CD4-positive, alpha-beta memory T cell (primary cell): ENCODE results near the gene SLCO3A1. TPM values are rescaled to one million over a fixed set of nuclear protein-coding genes. Genes with fewer than 3 reads are reported as not detected.

Experiments
- CTCF ChIA-PET: fragments of 350-600 bp; sonication (Branson Sonifier 250); formaldehyde crosslinking; loops from one replicate; lab custom pipeline; 2021; ENCODE audit warnings: inconsistent platforms; ENCODE audit not compliant: partially characterized antibody; lab: Charles Lee
- POLR2A ChIA-PET: fragments of 350-600 bp; sonication (Branson Sonifier 250); formaldehyde crosslinking; loops from one replicate; lab custom pipeline; 2021; ENCODE audit not compliant: partially characterized antibody; lab: Charles Lee
- DNase-seq, 5 donors: peaks; one replicate each; pipeline versions ENCODE4 v3.0.0 to v3.0.0-alpha.2; 2020 to 2022; ENCODE audit warnings: mixed read lengths in 1 of 5
- H3K27ac ChIP-seq: one replicate; pipeline ENCODE4 v1.7.0; 2013; ENCODE audit warnings: low read depth, low read length
- H3K27me3 ChIP-seq: 2 replicates; pipeline ENCODE4 v1.7.0; 2013; ENCODE audit warnings: mild to moderate bottlenecking, low read length, moderate library complexity; ENCODE audit not compliant: insufficient read depth
- H3K36me3 ChIP-seq: 2 replicates; pipeline ENCODE4 v1.7.0; 2013; ENCODE audit warnings: mild to moderate bottlenecking, low read length, moderate library complexity; ENCODE audit not compliant: insufficient read depth
- H3K4me1 ChIP-seq: 2 replicates; pipeline ENCODE4 v1.7.0; 2013; ENCODE audit warnings: mild to moderate bottlenecking, low read length, moderate library complexity; ENCODE audit not compliant: insufficient read depth
- H3K4me3 ChIP-seq, 2 donors: one replicate each; pipeline ENCODE4 v1.7.0; 2013; ENCODE audit warnings: low read length in 2 of 2, mild to moderate bottlenecking in 1 of 2
- H3K9me3 ChIP-seq, 2 donors: one replicate each; pipeline ENCODE4 v1.7.0; 2013; ENCODE audit warnings: low read length in 2 of 2, control low read depth in 1 of 2; ENCODE audit not compliant: control insufficient read depth in 1 of 2
- H3K27ac Mint-ChIP-seq, 7 donors: one replicate each; pipeline ENCODE4 v1.8.0; 2020 to 2021; ENCODE audit warnings: mixed read lengths in 7 of 7, mild to moderate bottlenecking in 6 of 7, inconsistent platforms in 3 of 7, moderate library complexity in 3 of 7
- H3K27me3 Mint-ChIP-seq, 2 donors: one replicate each; pipeline ENCODE4 v1.8.0; 2020 to 2021; ENCODE audit warnings: mixed read lengths in 2 of 2
- H3K36me3 Mint-ChIP-seq, 2 donors: one replicate each; pipeline ENCODE4 v1.8.0; 2020 to 2021; ENCODE audit warnings: mixed read lengths in 2 of 2, inconsistent platforms in 1 of 2, mild to moderate bottlenecking in 1 of 2
- H3K4me1 Mint-ChIP-seq, 4 donors: one replicate each; pipeline ENCODE4 v1.8.0; 2020 to 2021; ENCODE audit warnings: mixed read lengths in 4 of 4, mild to moderate bottlenecking in 1 of 4
- H3K4me3 Mint-ChIP-seq, 8 donors: one replicate each; pipeline ENCODE4 v1.8.0; 2020 to 2021; ENCODE audit warnings: mixed read lengths in 8 of 8, mild to moderate bottlenecking in 7 of 8, moderate library complexity in 6 of 8, inconsistent platforms in 3 of 8
- H3K9me3 Mint-ChIP-seq, 8 donors: one replicate each; pipeline ENCODE4 v1.8.0; 2020 to 2021; ENCODE audit warnings: mixed read lengths in 8 of 8, mild to moderate bottlenecking in 5 of 8, inconsistent platforms in 3 of 8, moderate library complexity in 1 of 8
- intact Hi-C: fragments of 100-400 bp; cut with micrococcal nuclease; formaldehyde crosslinking; loops from one replicate; pipeline ENCODE4 v1.15.1; 2023
- polyA plus RNA-seq, 2 donors: library from polyadenylated mRNA; unstranded; fragments of 300-500 nt; fragmentation: Illumina TruSeq; gene quantifications; one replicate each; pipeline ENCODE4 v1.2.3, GENCODE V29; 2021
- total RNA-seq, 2 experiments: library from RNA; stranded (reverse); gene quantifications; one replicate each; pipeline ENCODE4 v1.2.3, GENCODE V29; 2021

The SLCO3A1 gene
- total and polyA plus RNA-seq, 4 experiments from 2014 or later: 30.9 to 61.3 (median 31.9) TPM

DNA sequence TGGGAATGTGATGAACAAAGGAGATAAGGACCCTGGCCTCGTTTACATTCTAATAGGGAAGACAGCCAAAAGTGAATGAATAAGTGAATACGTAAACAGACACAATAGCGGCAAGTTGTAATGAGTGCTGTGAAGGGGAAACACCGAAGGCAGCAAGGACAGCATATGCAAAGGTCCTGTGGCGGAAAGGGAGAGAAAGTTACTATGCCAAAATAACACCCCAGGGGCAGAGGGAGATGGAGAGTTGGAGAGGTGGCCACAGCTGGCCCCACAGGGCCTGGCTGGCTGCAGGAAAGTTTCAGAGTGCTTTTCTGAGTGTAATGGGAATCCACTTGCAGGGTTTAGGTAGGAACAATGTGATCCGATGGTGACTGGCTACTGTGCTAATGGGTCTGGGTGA lies 91.9 kb downstream of the SLCO3A1 start:
- Mint-ChIP-seq H3K9me3 (no peaks in the 10 kb centered on the region), H3K36me3 (no peaks in the 10 kb centered on the region), H3K4me3 (no peak overlapping the region), H3K4me1 (peaks cover 56 to 93% (median 72%) of the 10 kb centered on the region in 4 donors), H3K27me3 (no peaks in the 10 kb centered on the region), H3K27ac (peak overlapping the region in 2 of 7 donors; percentile 4 to 56)
- Histone ChIP-seq H3K27ac (no peak overlapping the region), H3K27me3 (no peaks in the 10 kb centered on the region), H3K36me3 (no peaks in the 10 kb centered on the region), H3K4me1 (peaks cover 50% of the 10 kb centered on the region), H3K9me3 (no peaks in the 10 kb centered on the region), H3K4me3 (no peak overlapping the region)
- intact Hi-C loops: no loop called here
- CTCF ChIA-PET: interaction anchor here (1.3 kb wide), 1 partner anchor 239 kb away, joined by 3 read pairs; no protein-coding TSS in a partner anchor
- no peak for DNase-seq
- POLR2A ChIA-PET: no interaction called here

DNA sequence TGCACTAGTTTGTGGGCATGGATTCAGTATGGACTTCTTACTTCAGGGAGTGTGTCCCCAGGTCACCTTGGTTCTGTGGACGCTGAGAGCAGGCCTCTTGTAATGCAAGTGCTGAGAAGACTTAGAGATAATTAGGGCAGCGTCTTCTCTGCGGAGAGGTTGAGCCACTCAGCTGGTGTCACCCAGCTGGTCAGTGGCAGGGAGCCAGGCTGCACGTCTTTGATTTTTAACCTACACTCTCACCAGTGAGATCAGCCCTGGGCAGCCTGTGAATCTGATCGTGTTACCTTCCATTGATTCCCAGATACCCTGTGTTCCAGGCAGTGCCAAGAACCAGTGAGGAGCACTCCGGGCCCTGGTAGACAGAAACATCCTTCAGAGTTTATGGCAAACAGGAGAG lies 92.6 kb downstream of the SLCO3A1 start:
- no peaks in the 10 kb centered on the region for H3K27me3 Mint-ChIP-seq
- intact Hi-C loops: no loop called here
- ChIA-PET POLR2A (no interaction called here), CTCF (no interaction called here)
- H3K27ac ChIP-seq: no peak overlapping the region
- peak overlapping the region in 1 of 8 donors; percentile 23 for H3K4me3 Mint-ChIP-seq
- no peaks in the 10 kb centered on the region for H3K36me3 Mint-ChIP-seq
- H3K4me1 ChIP-seq: peaks cover 48% of the 10 kb centered on the region
- no peaks in the 10 kb centered on the region for H3K27me3 ChIP-seq
- no peak for DNase-seq
- no peaks in the 10 kb centered on the region for H3K9me3 Mint-ChIP-seq
- H3K36me3 ChIP-seq: no peaks in the 10 kb centered on the region
- no peaks in the 10 kb centered on the region for H3K9me3 ChIP-seq
- H3K4me1 Mint-ChIP-seq: peaks cover 56 to 93% (median 74%) of the 10 kb centered on the region in 4 donors
- peak overlapping the region in 2 of 7 donors; percentile 15 to 31 for H3K27ac Mint-ChIP-seq
- H3K4me3 ChIP-seq: no peak overlapping the region

DNA sequence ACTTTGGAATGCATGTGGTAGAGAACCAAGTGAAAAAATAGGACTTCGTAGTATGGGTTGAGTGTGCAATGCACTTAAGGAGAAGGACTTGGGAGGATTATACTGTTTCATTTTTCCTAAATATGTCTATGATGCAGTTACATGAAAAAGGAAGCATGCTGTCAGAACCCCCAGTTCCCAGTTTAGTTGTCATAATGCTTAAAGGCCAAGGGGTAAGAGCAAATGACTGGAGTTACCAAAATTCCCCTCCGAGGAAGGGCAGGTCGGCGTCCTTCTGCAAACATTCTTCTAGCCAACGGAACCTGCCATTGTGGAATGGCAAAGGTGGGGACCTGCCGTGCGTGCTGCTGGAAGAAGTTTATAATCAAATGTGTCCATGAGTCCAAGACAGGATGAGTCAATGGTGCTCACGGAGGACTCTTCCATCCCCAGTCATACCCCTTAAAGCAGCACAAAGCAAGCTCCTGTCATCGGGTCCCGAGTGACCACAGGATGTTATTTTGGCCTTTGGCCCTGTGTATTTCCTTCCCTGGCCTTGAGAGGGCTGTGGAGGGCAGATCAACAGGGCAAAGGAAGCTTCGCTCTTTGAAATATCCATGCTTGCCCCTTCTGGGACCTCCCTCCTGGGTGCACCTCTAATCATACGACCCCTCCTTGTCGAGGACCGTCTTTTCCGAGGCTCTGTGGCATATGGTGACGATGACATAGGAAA lies 93.2 kb downstream of the SLCO3A1 start:
- CTCF ChIA-PET: interaction anchor here (0.7 to 1.3 kb wide), 2 partner anchors 96 to 240 kb away, joined by 3 to 8 read pairs; no protein-coding TSS in a partner anchor
- H3K27ac Mint-ChIP-seq: peak overlapping the region in 3 of 7 donors; percentile 15 to 31 (median 26)
- intact Hi-C loops: no loop called here
- H3K27me3 ChIP-seq: no peaks in the 10 kb centered on the region
- no peak for DNase-seq
- peaks cover 49% of the 10 kb centered on the region for H3K4me1 ChIP-seq
- H3K9me3 Mint-ChIP-seq: no peaks in the 10 kb centered on the region
- no peak overlapping the region for H3K4me3 ChIP-seq
- H3K36me3 Mint-ChIP-seq: no peaks in the 10 kb centered on the region
- no peak overlapping the region for H3K27ac ChIP-seq
- H3K4me3 Mint-ChIP-seq: peak overlapping the region in 1 of 8 donors; percentile 6
- no peaks in the 10 kb centered on the region for H3K27me3 Mint-ChIP-seq
- H3K4me1 Mint-ChIP-seq: peaks cover 59 to 93% (median 77%) of the 10 kb centered on the region in 4 donors
- POLR2A ChIA-PET: no interaction called here
- H3K36me3 ChIP-seq: no peaks in the 10 kb centered on the region
- no peaks in the 10 kb centered on the region for H3K9me3 ChIP-seq

DNA sequence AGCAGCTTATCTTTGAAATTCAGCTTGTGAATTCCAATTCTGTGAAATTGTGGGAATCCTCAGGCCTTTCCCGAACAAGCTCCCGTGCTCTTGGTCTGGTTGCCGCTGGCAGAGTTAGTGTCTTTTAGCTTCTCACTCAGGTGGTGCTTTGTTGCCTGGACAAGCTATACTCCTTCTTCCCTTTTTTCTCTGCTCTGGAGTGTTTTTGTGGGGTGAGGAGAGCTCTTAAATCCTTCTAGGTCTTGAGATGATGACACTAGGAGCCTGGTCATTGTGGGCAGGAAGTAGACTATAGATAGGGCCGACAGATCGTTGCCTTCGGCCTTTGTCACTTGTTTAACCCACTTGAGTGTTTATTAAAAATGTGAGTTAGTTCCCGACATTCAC lies 93.8 kb downstream of the SLCO3A1 start:
- ChIA-PET POLR2A (no interaction called here), CTCF (interaction anchor here (0.7 to 1.3 kb wide), 2 partner anchors 96 to 241 kb away, joined by 3 to 8 read pairs; no protein-coding TSS in a partner anchor)

DNA sequence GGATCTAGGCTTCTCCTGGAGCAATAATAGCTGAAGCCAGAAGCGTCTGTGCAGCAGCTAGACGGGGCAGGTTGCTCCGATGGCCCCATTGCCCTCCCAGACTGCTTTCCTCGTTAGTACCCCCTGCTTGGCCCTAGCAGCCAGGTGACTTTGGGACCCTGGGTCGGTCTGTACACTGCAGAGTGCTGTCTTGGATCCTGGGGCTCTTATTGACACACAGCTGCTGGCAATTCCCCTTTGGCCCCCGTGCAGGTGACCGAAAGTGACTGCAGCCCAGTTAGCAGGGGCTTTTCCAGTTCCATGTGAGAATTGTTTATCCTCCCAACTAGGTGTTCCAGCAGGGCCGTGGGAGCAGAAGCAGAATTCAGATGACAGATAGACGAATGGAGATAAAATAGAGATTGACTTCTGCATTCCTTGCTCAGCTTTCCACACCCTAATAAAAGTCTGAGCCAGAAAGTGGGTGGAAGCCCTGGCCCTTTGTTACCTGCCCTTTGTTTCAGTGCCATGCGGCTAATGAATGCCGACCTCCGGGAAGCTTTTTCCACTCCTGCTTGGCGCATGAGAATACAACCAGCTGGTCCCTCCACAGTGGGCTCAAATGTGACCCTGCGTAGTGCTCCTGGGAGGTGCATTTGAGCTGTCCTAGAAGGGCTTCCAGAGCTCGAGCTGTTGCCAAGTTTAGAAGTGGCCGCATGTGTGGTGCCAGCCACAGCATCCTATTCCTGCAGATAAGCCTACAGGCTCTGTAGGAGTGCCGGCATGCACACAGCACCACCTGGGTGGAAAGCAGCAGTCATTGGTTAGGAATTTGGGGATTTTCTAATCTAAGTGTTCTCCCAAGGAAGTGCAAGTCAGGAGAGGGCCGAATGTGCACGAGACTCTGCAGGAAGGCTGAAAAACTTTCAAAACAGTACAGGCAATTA lies 94.4 kb downstream of the SLCO3A1 start:
- no peak overlapping the region for H3K27ac ChIP-seq
- H3K27me3 ChIP-seq: no peaks in the 10 kb centered on the region
- POLR2A ChIA-PET: no interaction called here
- no peak overlapping the region for H3K4me3 Mint-ChIP-seq
- CTCF ChIA-PET: interaction anchor here (0.7 to 1.3 kb wide), 2 partner anchors 97 to 241 kb away, joined by 3 to 8 read pairs; no protein-coding TSS in a partner anchor
- H3K4me1 Mint-ChIP-seq: peaks cover 64 to 93% (median 77%) of the 10 kb centered on the region in 4 donors
- no peaks in the 10 kb centered on the region for H3K9me3 ChIP-seq
- intact Hi-C loops: no loop called here
- peaks cover 49% of the 10 kb centered on the region for H3K4me1 ChIP-seq
- no peaks in the 10 kb centered on the region for H3K36me3 Mint-ChIP-seq
- no peaks in the 10 kb centered on the region for H3K27me3 Mint-ChIP-seq
- no peak overlapping the region for H3K4me3 ChIP-seq
- H3K27ac Mint-ChIP-seq: peak overlapping the region in 2 of 7 donors; percentile 19 to 85
- no peaks in the 10 kb centered on the region for H3K36me3 ChIP-seq
- no peak for DNase-seq
- H3K9me3 Mint-ChIP-seq: no peaks in the 10 kb centered on the region

More for the DNA sequence above, 93.8 kb downstream of the SLCO3A1 start:
- Histone ChIP-seq H3K4me3 (no peak overlapping the region), H3K36me3 (no peaks in the 10 kb centered on the region), H3K9me3 (no peaks in the 10 kb centered on the region), H3K27me3 (no peaks in the 10 kb centered on the region), H3K27ac (no peak overlapping the region), H3K4me1 (peaks cover 49% of the 10 kb centered on the region)
- intact Hi-C loops: no loop called here
- no peak for DNase-seq
- peaks cover 61 to 93% (median 77%) of the 10 kb centered on the region in 4 donors for H3K4me1 Mint-ChIP-seq
- no peaks in the 10 kb centered on the region for H3K27me3 Mint-ChIP-seq
- H3K27ac Mint-ChIP-seq: peak overlapping the region in 1 of 7 donors; percentile 19
- H3K4me3 Mint-ChIP-seq: peak overlapping the region in 1 of 8 donors; percentile 35
- H3K9me3 Mint-ChIP-seq: no peaks in the 10 kb centered on the region
- H3K36me3 Mint-ChIP-seq: no peaks in the 10 kb centered on the region

DNA sequence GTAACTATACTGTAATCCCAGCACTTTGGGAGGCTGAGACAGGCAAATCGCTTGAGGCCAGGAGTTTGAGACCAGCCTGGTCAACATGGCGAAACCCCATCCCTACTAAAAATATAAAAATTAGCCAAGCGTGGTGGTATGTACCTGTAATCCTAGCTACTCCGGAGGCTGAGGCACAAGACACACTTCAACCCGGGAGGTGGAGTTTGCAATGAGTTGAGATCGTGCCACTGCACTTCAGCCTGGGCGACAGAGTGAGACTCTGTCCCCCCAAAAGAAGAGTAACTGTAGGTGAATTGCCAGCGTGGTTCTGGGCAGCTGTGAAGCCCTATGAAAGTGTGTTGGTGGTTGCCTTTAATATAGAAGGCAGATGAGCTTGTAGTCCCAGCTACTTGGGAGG lies 95.9 kb downstream of the SLCO3A1 start:
- Mint-ChIP-seq H3K36me3 (no peaks in the 10 kb centered on the region), H3K4me3 (no peak overlapping the region), H3K9me3 (no peaks in the 10 kb centered on the region), H3K27ac (peak overlapping the region in 2 of 7 donors; percentile 40 to 80), H3K27me3 (no peaks in the 10 kb centered on the region), H3K4me1 (peaks cover 69 to 93% (median 80%) of the 10 kb centered on the region in 4 donors)
- CTCF ChIA-PET: no interaction called here
- POLR2A ChIA-PET: no interaction called here
- H3K27me3 ChIP-seq: no peaks in the 10 kb centered on the region
- H3K9me3 ChIP-seq: no peaks in the 10 kb centered on the region
- H3K4me3 ChIP-seq: no peak overlapping the region
- intact Hi-C loops: no loop called here
- H3K4me1 ChIP-seq: peaks cover 54% of the 10 kb centered on the region
- no peak overlapping the region for H3K27ac ChIP-seq
- DNase-seq: no peak
- H3K36me3 ChIP-seq: no peaks in the 10 kb centered on the region

DNA sequence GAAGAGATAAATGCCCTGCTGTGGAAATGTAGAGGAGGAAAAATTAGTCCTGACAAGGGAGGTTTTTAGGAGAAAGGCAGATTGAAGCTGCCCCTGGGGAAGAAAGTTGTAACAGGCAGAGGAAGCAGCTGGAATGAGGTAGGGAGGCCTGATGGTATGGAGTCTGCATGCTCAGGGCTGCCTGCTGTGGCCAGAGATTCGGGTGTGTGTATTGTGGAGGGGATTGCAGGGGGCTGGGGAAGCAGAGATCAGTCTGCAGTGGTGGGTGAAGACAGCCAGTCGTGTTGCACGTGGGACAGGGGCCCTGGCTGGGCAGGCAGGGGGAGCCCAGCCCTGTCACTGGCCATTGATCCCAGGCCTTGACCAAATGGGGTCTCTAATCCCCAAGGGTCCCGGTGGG lies 96.5 kb downstream of the SLCO3A1 start:
- Histone ChIP-seq H3K4me1 (peaks cover 60% of the 10 kb centered on the region), H3K4me3 (no peak overlapping the region), H3K9me3 (no peaks in the 10 kb centered on the region), H3K36me3 (no peaks in the 10 kb centered on the region), H3K27ac (no peak overlapping the region), H3K27me3 (no peaks in the 10 kb centered on the region)
- Mint-ChIP-seq H3K4me3 (peak overlapping the region in 1 of 8 donors; percentile 50), H3K36me3 (no peaks in the 10 kb centered on the region), H3K9me3 (peaks cover 0 to 2% (median 0%) of the 10 kb centered on the region in 8 donors), H3K27me3 (no peaks in the 10 kb centered on the region), H3K27ac (peak overlapping the region in 3 of 7 donors; percentile 1 to 80 (median 62)), H3K4me1 (peaks cover 72 to 100% (median 86%) of the 10 kb centered on the region in 4 donors)
- DNase-seq: no peak
- ChIA-PET POLR2A (no interaction called here), CTCF (no interaction called here)
- intact Hi-C loops: no loop called here
